NCI-H2196 treated with DMSO at 0.1 percent for 48 hours (cell line): ENCODE data around the gene EDEM2.
A peak's percentile ranks its signal among the peaks of the same experiment; 100 is the strongest.
"Not testable (repeated sequence)": the region's sequence is repeated elsewhere in the genome, so short reads cannot be mapped to it uniquely, and the experiment has no call there.

Source experiments
- DNase-seq: peaks from one replicate; lab custom pipeline; 2025; ENCODE audit not compliant: unreplicated experiment; lab: John Stamatoyannopoulos, UW

Gene EDEM2

GRCh38 chr20:35129647-35130069 is 17.5 kb downstream of the EDEM2 start:
- DNase-seq, result no peak

DNA sequence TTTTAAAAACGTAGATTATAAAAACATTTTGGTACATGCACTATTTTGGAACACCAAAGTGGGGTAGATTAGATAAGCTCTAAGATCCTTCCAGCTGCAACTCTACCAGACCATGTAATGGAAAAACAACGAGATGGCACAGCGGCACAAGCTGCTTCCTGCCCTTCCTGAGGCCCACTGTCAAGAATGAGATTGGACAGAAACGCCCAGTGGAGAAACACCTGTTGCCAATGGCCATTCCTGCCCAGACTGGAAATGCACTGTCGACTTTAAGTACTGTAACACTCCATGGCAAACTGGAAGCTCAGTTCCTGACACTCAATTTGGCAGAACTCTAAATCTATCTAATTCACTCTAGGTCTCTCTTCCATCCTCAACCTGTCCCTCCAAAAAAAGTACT is 21.4 kb downstream of the EDEM2 start:
- no peak for DNase-seq

- DNase-seq, result no peak
These were observed 24.3 kb downstream of the EDEM2 start for GRCh38 chr20:35122756-35123405.

DNA sequence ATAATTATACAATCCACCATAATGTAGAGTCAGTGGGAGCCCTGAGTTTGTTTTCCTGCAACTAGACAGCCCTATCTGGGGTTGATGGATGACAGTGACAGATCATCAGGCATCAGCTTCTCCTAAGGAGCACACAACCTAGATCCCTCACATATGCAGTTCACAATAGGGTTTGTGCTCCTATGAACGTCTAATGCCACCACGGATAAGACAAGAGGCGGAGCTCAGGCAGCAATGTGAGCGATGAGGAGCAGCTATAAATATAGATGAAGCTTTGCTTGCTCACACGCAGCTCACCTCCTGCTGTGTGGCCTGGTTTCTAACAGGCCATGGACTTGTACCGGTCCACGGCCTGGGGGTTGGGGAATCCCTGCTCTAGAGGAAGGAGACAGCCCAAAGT is 25.9 kb downstream of the EDEM2 start:
- no peak for DNase-seq

- DNase-seq, result no peak
These were observed 27.0 kb downstream of the EDEM2 start for GRCh38 chr20:35120012-35120701.

GRCh38 chr20:35117629-35118028 is 29.5 kb downstream of the EDEM2 start:
- no peak for DNase-seq

DNA sequence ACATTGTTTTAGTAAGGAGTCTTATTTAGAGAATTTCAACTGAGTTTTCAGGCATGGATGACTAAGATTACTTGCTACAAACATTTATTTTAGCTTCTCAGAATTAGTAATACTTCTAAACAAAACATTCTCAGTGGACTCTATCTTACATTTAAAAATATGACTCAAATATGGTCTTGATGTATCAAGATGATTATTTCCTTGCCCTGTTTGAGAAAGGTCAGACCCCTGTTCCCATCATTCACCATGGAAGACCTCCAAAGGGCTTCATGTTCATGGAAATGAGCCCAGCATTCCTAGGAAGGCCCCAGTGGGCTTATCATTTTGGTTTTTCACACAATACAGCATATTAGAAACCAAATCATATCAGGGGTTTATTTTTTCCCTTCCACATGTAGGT is 29.9 kb downstream of the EDEM2 start:
- DNase-seq, result no peak

- DNase-seq, result no peak
These were observed 30.9 kb downstream of the EDEM2 start for GRCh38 chr20:35116258-35116657.

- no peak for DNase-seq
These were observed 31.5 kb downstream of the EDEM2 start for GRCh38 chr20:35115606-35116005.

- DNase-seq, result not testable (repeated sequence)
These were observed 34.9 kb downstream of the EDEM2 start for GRCh38 chr20:35112276-35112675.

GRCh38 chr20:35111141-35111888 is 35.8 kb downstream of the EDEM2 start:
- DNase-seq, result no peak

DNA sequence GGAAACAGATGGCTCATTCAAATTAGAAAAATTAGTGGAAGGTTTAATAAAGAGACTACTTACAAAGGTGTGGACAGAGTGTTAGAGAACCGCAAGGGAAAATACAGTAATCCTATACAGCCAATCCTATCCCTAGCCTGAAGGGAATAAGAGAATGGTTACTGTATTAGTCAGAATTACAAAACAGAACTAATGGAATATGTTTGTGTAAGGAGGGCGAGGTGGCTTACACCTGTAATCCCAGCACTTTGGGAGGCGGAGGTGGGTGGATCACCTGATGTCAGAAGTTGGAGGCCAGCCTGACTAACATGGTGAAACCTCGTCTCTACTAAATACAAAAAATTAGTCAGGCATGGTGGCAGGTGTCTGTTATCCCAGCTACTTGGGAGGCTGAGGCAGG is 38.2 kb downstream of the EDEM2 start:
- no peak for DNase-seq

- no peak for DNase-seq
These were observed 40.2 kb downstream of the EDEM2 start for GRCh38 chr20:35106827-35107380.

GRCh38 chr20:35104685-35105295 is 42.3 kb downstream of the EDEM2 start:
- no peak for DNase-seq

GRCh38 chr20:35101620-35102019 is 45.5 kb downstream of the EDEM2 start:
- no peak for DNase-seq

- no peak for DNase-seq
These were observed 53.8 kb downstream of the EDEM2 start for GRCh38 chr20:35093267-35093884.

GRCh38 chr20:35092524-35093266 is 54.4 kb downstream of the EDEM2 start, which contains the start of gene TRPC4AP:
TRPC4AP (minus strand) TSS chr20:35092807; CDS start chr20:35092781, 26 bp downstream.
- DNase-seq, result peak; percentile 83

- DNase-seq, result no peak
These were observed 55.2 kb downstream of the EDEM2 start for GRCh38 chr20:35091816-35092523.
